ENCODE results near the gene ANKRD23. TPM values are rescaled to one million over a fixed set of nuclear protein-coding genes. Genes with fewer than 3 reads are reported as not detected.

Gene ANKRD23
- total RNA-seq, 1 experiment from 2014 or later: 7.5 TPM

- BruUV-seq (replicated peaks): no TSS peak
- Mint-ChIP-seq H3K4me1 (ENCODE audit: low read depth, unreplicated experiment) (peaks cover 39% of the 10 kb centered on the region), H3K36me3 (ENCODE audit: insufficient read depth, unreplicated experiment) (no peaks in the 10 kb centered on the region), H3K27me3 (ENCODE audit: unreplicated experiment) (peaks cover 21% of the 10 kb centered on the region), H3K27ac (ENCODE audit: unreplicated experiment) (no peak overlapping the region), H3K9me3 (ENCODE audit: low read depth, unreplicated experiment) (no peaks in the 10 kb centered on the region), H3K4me3 (ENCODE audit: low read depth, unreplicated experiment) (no peak overlapping the region)
- CTCF ChIA-PET: interaction anchor here (0.5 to 1.5 kb wide), 3 partner anchors 11 to 26 kb away, joined by 4 to 5 read pairs (median 5); no protein-coding TSS in a partner anchor
- DNase-seq: peak; percentile 28
- no peak for TF ChIP-seq CTCF (IDR thresholded peaks at IDR 0.05; ENCODE audit: unreplicated experiment)
- intact Hi-C loops (cut with micrococcal nuclease; ENCODE audit: unreplicated experiment): no loop called here
These were observed 40.7 kb upstream of the ANKRD23 start for GRCh38 chr2:96884299-96885094.

- H3K4me3 Mint-ChIP-seq (ENCODE audit: low read depth, unreplicated experiment): no peak overlapping the region
- H3K27me3 Mint-ChIP-seq (ENCODE audit: unreplicated experiment): peaks cover 25% of the 10 kb centered on the region
- no peak for TF ChIP-seq CTCF (IDR thresholded peaks at IDR 0.05; ENCODE audit: unreplicated experiment)
- CTCF ChIA-PET: no interaction called here
- no peak overlapping the region for H3K27ac Mint-ChIP-seq (ENCODE audit: unreplicated experiment)
- H3K4me1 Mint-ChIP-seq (ENCODE audit: low read depth, unreplicated experiment): peaks cover 33% of the 10 kb centered on the region
- intact Hi-C loops (cut with micrococcal nuclease; ENCODE audit: unreplicated experiment): no loop called here
- BruUV-seq (replicated peaks): no TSS peak
- no peaks in the 10 kb centered on the region for H3K9me3 Mint-ChIP-seq (ENCODE audit: low read depth, unreplicated experiment)
- no peak for DNase-seq
- H3K36me3 Mint-ChIP-seq (ENCODE audit: insufficient read depth, unreplicated experiment): no peaks in the 10 kb centered on the region
These were observed 39.5 kb upstream of the ANKRD23 start for GRCh38 chr2:96883306-96883705.

- Mint-ChIP-seq H3K27me3 (ENCODE audit: unreplicated experiment) (peaks cover 29% of the 10 kb centered on the region), H3K9me3 (ENCODE audit: low read depth, unreplicated experiment) (no peaks in the 10 kb centered on the region), H3K27ac (ENCODE audit: unreplicated experiment) (no peak overlapping the region), H3K4me3 (ENCODE audit: low read depth, unreplicated experiment) (no peak overlapping the region), H3K4me1 (ENCODE audit: low read depth, unreplicated experiment) (peaks cover 29% of the 10 kb centered on the region), H3K36me3 (ENCODE audit: insufficient read depth, unreplicated experiment) (no peaks in the 10 kb centered on the region)
- intact Hi-C loops (cut with micrococcal nuclease; ENCODE audit: unreplicated experiment): no loop called here
- TF ChIP-seq CTCF (IDR thresholded peaks at IDR 0.05; ENCODE audit: unreplicated experiment): no peak
- CTCF ChIA-PET: no interaction called here
- no peak for DNase-seq
- no TSS peak for BruUV-seq (replicated peaks)
These were observed 39.1 kb upstream of the ANKRD23 start for GRCh38 chr2:96882906-96883305.

GRCh38 chr2:96882230-96882629 is 38.4 kb upstream of the ANKRD23 start:
- Mint-ChIP-seq H3K4me3 (ENCODE audit: low read depth, unreplicated experiment) (no peak overlapping the region), H3K27me3 (ENCODE audit: unreplicated experiment) (peaks cover 33% of the 10 kb centered on the region), H3K9me3 (ENCODE audit: low read depth, unreplicated experiment) (no peaks in the 10 kb centered on the region), H3K36me3 (ENCODE audit: insufficient read depth, unreplicated experiment) (no peaks in the 10 kb centered on the region), H3K27ac (ENCODE audit: unreplicated experiment) (no peak overlapping the region), H3K4me1 (ENCODE audit: low read depth, unreplicated experiment) (peaks cover 22% of the 10 kb centered on the region)
- BruUV-seq (replicated peaks): no TSS peak
- intact Hi-C loops (cut with micrococcal nuclease; ENCODE audit: unreplicated experiment): no loop called here
- no peak for DNase-seq
- TF ChIP-seq CTCF (IDR thresholded peaks at IDR 0.05; ENCODE audit: unreplicated experiment): no peak
- CTCF ChIA-PET: no interaction called here
